ENCODE results near the gene ORM2. TPM values are rescaled to one million over a fixed set of nuclear protein-coding genes. Genes with fewer than 3 reads are reported as not detected.

ORM2 gene
- total RNA-seq, 4 donors from 2014 or later = not detected

DNA sequence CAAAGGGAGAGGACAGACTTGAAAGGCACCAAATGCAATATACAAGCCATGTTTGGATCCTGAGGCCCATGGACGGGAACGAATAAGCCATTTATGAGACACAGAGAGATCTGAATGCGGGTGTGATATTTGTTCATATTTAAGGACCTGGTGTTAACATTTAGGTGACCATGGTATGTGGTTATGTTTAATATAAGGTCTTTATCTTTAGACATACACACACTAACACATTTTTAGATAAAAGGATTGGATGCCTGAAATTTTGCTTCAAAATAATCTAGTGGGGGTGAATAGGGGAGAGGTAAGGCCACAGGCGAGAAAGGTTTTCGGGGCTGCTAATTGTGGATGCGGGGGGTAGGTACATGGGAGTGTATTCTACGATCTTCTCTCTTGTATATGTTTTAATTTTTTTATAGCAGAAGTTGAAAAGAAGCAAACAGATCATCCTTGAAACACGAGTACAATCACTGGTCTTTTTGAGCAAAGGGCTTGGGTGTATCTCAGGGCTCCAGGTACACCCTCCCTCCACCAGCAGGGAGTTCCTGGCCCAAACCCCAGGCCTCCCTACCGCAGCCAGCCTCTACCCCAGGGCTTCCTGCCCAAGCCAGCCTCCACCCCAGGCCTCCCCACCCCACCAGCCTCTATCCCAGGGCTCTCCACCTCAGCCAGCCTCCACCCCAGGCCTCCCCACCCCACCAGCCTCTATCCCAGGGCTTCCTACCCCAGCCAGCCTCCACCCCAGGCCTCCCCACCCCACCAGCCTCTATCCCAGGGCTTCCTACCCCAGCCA lies 45.9 kb downstream of the ORM2 start:
- WGBS, 2 donors = 88 to 90% methylated on average over 9 of the region's 9 CpGs
- H3K27me3 ChIP-seq = no peaks in the 10 kb centered on the region
- no peak overlapping the region for H3K4me3 ChIP-seq
- no peak overlapping the region for H3K27ac ChIP-seq
- H3K36me3 ChIP-seq = peaks cover 3 to 83% (median 11%) of the 10 kb centered on the region in 3 donors
- TF ChIP-seq POLR2A (IDR thresholded peaks at IDR 0.05) (no peak), EP300 (IDR thresholded peaks at IDR 0.05) (no peak), CTCF (IDR thresholded peaks at IDR 0.05) (no peak)
- H3K9me3 ChIP-seq = no peaks in the 10 kb centered on the region
- DNase-seq (ENCODE audit: low spot score in 2 of 2) = no peak
- H3K4me1 ChIP-seq = peaks cover 0 to 34% (median 15%) of the 10 kb centered on the region in 4 donors

GRCh38 chr9:114376586-114377445 lies 47.1 kb downstream of the ORM2 start:
- Histone ChIP-seq H3K4me1 (peaks cover 0 to 24% (median 10%) of the 10 kb centered on the region in 4 donors), H3K9me3 (no peaks in the 10 kb centered on the region), H3K36me3 (peaks cover 3 to 84% (median 11%) of the 10 kb centered on the region in 3 donors), H3K4me3 (no peak overlapping the region), H3K27ac (no peak overlapping the region), H3K27me3 (no peaks in the 10 kb centered on the region)
- TF ChIP-seq EP300 (IDR thresholded peaks at IDR 0.05) (no peak), CTCF (IDR thresholded peaks at IDR 0.05) (no peak), POLR2A (IDR thresholded peaks at IDR 0.05) (no peak)
- WGBS, 2 donors = 93 to 94% methylated on average over 18 to 19 of the region's 19 CpGs
- DNase-seq (ENCODE audit: low spot score in 2 of 2) = no peak

DNA sequence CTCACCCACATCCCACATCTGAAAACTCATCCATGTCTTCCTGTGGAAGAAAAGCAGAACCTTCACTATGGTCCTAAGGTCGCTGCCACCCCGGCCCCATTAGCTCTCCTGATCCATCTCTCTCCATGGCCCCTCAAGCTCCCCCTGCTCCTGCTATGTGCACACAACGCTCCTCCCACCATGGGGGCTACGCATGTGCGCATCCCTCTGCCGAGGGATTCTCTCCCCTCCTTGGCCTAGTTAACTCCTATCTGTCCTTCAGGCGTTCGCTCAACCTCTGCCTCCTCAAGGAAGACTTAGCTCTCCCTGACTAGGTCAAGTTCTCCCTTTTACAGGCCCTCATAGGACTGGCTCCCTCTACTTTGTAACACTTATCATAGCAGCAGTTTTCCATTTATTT lies 48.3 kb downstream of the ORM2 start:
- H3K36me3 ChIP-seq = peaks cover 3 to 77% (median 11%) of the 10 kb centered on the region in 3 donors

GRCh38 chr9:114378883-114379282 lies 49.2 kb downstream of the ORM2 start:
- H3K36me3 ChIP-seq = peaks cover 3 to 68% (median 11%) of the 10 kb centered on the region in 3 donors
- H3K27ac ChIP-seq = no peak overlapping the region
- DNase-seq (ENCODE audit: low spot score in 2 of 2) = no peak
- no peak overlapping the region for H3K4me3 ChIP-seq
- H3K4me1 ChIP-seq = peaks cover 0 to 29% (median 20%) of the 10 kb centered on the region in 4 donors
- H3K27me3 ChIP-seq = no peaks in the 10 kb centered on the region
- TF ChIP-seq CTCF (IDR thresholded peaks at IDR 0.05) = no peak
- TF ChIP-seq EP300 (IDR thresholded peaks at IDR 0.05) = no peak
- no peak for TF ChIP-seq POLR2A (IDR thresholded peaks at IDR 0.05)
- 87 to 97% methylated on average over 5 of the region's 5 CpGs for WGBS, 2 donors
- no peaks in the 10 kb centered on the region for H3K9me3 ChIP-seq

More for the DNA sequence above, 48.3 kb downstream of the ORM2 start:
- Histone ChIP-seq H3K4me3 (no peak overlapping the region), H3K9me3 (no peaks in the 10 kb centered on the region), H3K27ac (no peak overlapping the region), H3K27me3 (no peaks in the 10 kb centered on the region), H3K4me1 (peaks cover 0 to 24% (median 14%) of the 10 kb centered on the region in 4 donors)
- whole genome bisulfite sequencing, 2 donors = 89 to 93% methylated on average over 8 of the region's 8 CpGs
- no peak for DNase-seq (ENCODE audit: low spot score in 2 of 2)
- no peak for TF ChIP-seq POLR2A (IDR thresholded peaks at IDR 0.05)
- no peak for TF ChIP-seq EP300 (IDR thresholded peaks at IDR 0.05)
- TF ChIP-seq CTCF (IDR thresholded peaks at IDR 0.05) = no peak

Other genes starting within 250 kb of the ORM2 start
- gene KIF12, start 230.6 kb upstream of the ORM2 start, total RNA-seq = not detected
- gene COL27A1, start 174.3 kb upstream of the ORM2 start, total RNA-seq = 10 to 100 TPM; 14.9 to 55.8 (median 27.7) TPM
- not detected for gene ORM1, start 6.8 kb upstream of the ORM2 start, total RNA-seq
- gene AKNA, start 58.1 kb downstream of the ORM2 start, total RNA-seq = 10 to 100 TPM; 23.6 to 42.2 (median 36.6) TPM
- 10 to 100 TPM in 1 of 4 donors, 1 to 10 TPM in 3; 3.7 to 13.2 (median 6.0) TPM for gene WHRN, start 175.6 kb downstream of the ORM2 start, total RNA-seq

Measured in tibial nerve (tissue), 4 donors.